ENCODE measurements around the gene ZMPSTE24.

Gene ZMPSTE24

DNA sequence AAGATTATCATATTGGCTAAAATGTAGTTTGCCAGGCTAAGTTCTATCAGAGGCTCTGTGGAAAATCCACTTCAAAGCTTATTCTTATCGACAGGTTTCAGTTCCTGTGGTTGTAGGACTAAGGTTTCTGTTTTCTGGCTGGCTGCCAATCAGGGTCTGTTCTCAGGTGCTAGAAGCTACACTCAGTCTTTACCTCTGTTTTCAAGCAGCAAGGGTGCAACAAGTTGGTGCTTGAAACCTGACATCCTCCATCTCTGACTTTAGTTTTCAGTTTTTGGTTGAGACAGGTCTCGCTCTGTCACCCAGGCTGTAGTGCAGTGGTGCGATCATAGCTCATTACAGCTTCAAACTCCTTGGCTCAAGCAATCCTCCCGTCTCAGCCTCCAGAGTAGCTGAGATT, 25.6 kb upstream of the ZMPSTE24 start:
- DNase-seq (ENCODE audit: low spot score), result peak; percentile 66
- TF ChIP-seq, protein P1, sequence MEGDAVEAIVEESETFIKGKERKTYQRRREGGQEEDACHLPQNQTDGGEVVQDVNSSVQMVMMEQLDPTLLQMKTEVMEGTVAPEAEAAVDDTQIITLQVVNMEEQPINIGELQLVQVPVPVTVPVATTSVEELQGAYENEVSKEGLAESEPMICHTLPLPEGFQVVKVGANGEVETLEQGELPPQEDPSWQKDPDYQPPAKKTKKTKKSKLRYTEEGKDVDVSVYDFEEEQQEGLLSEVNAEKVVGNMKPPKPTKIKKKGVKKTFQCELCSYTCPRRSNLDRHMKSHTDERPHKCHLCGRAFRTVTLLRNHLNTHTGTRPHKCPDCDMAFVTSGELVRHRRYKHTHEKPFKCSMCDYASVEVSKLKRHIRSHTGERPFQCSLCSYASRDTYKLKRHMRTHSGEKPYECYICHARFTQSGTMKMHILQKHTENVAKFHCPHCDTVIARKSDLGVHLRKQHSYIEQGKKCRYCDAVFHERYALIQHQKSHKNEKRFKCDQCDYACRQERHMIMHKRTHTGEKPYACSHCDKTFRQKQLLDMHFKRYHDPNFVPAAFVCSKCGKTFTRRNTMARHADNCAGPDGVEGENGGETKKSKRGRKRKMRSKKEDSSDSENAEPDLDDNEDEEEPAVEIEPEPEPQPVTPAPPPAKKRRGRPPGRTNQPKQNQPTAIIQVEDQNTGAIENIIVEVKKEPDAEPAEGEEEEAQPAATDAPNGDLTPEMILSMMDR (IDR thresholded peaks at IDR 0.05; ENCODE audit: extremely low read depth, missing control alignments), result no peak

DNA sequence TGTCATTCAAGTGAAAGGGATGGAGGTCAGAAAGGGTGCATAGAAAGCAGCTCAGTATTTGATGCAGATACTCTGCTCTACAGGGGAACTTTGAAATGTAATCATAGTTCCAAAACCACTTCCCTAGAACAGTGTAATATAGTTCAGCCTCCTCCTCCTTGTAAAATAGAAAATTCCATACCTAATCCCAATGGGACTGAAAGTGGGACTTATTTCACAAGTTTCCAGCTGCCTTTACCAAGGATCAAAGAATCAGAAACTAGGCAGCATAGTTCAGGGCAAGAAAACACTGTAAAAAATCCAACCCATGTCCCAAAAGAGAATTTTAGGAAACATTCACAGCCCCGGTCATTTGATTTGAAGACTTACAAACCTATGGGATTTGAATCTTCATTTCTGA, 18.4 kb upstream of the ZMPSTE24 start:
- TF ChIP-seq, protein P1 (IDR thresholded peaks at IDR 0.05; ENCODE audit: extremely low read depth, missing control alignments), result no peak
- no peak for DNase-seq (ENCODE audit: low spot score)

DNA sequence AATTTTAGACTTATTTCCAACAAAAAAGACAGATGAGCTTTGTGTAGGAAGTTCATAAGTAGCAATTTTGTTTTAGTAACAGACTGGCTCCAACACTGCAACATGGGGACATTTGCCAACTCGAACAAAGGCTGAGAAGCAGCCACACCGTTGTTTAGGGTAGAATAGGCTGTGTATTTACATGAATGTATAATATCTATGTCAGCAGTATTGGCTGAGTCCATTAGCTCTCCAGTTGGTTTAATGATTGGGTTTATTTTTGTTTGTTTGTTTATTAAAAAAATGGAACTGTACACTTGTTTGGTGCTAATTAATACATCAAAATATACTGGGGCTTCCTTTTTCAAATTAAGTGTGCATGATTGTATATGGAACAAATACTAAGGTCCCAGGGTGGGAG, 17.6 kb upstream of the ZMPSTE24 start:
- no peak for DNase-seq (ENCODE audit: low spot score)
- TF ChIP-seq, protein P1 (IDR thresholded peaks at IDR 0.05; ENCODE audit: extremely low read depth, missing control alignments), result no peak

DNA sequence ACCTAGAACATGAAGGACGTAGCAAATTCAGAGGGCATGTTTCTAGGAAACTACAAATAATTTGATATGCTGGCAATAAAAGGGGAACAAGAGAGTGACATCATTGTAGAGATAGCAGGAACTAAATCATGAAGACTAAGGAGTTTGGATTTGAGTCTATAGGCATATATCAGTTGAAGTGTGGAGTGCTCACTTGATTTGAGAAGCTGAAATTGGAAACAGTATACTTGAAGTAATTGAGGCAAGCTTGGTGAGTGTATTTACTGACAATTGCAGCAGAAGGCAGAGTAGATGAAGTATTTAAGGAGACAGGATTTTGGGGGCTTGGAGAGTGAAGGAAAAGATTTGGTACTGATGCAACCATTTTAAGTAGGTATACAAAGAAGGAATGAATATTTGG, 16.7 kb upstream of the ZMPSTE24 start:
- TF ChIP-seq, protein P1 (IDR thresholded peaks at IDR 0.05; ENCODE audit: extremely low read depth, missing control alignments), result no peak
- no peak for DNase-seq (ENCODE audit: low spot score)

DNA sequence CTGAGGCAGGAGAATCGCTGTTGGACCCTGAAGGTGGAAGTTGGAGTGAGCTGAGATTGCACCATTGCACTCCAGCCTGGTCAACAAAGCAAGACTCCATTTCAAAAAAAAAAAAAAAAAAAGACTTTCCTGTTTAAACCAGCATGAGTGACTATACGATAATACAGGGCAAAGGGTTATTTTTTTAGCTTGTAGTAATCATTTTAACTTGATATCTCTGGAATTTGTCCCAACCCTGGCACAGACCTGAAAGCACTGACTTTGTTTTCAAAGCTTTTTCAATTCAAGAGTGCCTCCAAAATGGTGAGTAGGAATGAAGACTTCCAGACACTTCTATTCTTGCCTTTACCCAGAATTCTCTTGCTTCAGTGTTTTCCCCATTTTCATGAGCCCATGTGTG, 14.7 kb upstream of the ZMPSTE24 start:
- TF ChIP-seq, protein P1 (IDR thresholded peaks at IDR 0.05; ENCODE audit: extremely low read depth, missing control alignments), result no peak
- no peak for DNase-seq (ENCODE audit: low spot score)

DNA sequence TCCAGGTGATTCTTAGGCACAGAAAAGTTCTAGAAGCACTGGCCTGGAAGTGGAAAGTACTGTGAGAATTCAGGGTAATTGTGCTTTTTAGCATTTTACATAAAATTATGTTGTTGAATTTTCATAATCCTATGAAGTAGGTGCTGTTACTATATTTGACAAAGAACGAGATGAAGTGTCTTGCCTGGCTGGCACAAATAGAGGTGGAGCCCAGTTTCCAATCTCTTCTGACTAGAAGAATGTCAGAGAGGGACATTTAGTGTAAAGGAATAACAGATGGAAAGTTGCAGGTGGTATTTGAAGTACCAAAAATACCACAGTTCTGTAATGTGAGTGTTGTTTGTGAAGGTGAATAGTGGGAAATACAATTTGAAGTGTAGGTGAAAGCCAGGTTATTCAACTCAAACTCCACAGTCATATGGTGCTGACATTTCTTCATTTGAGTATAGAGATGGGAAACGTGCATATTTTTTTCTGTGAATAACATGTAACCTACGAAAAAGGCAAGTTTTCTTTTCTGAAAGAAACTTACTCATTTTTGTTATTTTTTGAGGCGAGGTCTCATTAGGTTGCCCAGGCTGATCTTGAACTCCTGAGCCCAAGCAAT, 13.8 kb upstream of the ZMPSTE24 start:
- no peak for DNase-seq (ENCODE audit: low spot score)
- TF ChIP-seq, protein P1 (IDR thresholded peaks at IDR 0.05; ENCODE audit: extremely low read depth, missing control alignments), result no peak

DNA sequence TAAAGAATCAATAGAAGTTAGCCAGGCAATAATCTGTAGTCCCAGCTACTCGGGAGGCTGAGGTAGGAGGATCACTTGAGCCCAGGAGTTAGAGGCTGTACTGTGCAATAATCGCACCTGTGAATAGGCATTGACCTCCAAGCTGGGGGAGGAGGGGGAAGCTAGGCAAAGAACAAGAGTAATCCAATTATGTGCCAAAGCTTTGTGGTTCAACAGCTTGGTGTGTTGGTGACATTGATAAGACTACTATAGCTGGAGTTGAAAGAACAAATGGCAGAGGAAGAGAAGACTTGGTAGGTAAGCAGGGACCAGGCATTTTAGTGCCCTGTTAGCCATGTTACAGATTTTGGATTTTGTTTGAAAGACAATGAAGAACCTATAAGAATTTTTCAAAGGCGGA, 12.3 kb upstream of the ZMPSTE24 start:
- no peak for DNase-seq (ENCODE audit: low spot score)

More for the DNA sequence above, 12.3 kb upstream of the ZMPSTE24 start:
- TF ChIP-seq, protein P1 (IDR thresholded peaks at IDR 0.05; ENCODE audit: extremely low read depth, missing control alignments), result no peak

All from GM20000 (cell line).